ENCODE measurements around the gene LIN9. TPM values are rescaled to one million over a fixed set of nuclear protein-coding genes. Genes with fewer than 3 reads are reported as not detected.
A peak's percentile ranks its signal among the peaks of the same experiment; 100 is the strongest.

Gene LIN9
- total and polyA plus RNA-seq, 2 of the 13 experiments (the other 11 are each of a cell fraction or from before 2014, with no cell fraction given) = 3.0 to 10.0 TPM

- TF ChIP-seq, protein P1, sequence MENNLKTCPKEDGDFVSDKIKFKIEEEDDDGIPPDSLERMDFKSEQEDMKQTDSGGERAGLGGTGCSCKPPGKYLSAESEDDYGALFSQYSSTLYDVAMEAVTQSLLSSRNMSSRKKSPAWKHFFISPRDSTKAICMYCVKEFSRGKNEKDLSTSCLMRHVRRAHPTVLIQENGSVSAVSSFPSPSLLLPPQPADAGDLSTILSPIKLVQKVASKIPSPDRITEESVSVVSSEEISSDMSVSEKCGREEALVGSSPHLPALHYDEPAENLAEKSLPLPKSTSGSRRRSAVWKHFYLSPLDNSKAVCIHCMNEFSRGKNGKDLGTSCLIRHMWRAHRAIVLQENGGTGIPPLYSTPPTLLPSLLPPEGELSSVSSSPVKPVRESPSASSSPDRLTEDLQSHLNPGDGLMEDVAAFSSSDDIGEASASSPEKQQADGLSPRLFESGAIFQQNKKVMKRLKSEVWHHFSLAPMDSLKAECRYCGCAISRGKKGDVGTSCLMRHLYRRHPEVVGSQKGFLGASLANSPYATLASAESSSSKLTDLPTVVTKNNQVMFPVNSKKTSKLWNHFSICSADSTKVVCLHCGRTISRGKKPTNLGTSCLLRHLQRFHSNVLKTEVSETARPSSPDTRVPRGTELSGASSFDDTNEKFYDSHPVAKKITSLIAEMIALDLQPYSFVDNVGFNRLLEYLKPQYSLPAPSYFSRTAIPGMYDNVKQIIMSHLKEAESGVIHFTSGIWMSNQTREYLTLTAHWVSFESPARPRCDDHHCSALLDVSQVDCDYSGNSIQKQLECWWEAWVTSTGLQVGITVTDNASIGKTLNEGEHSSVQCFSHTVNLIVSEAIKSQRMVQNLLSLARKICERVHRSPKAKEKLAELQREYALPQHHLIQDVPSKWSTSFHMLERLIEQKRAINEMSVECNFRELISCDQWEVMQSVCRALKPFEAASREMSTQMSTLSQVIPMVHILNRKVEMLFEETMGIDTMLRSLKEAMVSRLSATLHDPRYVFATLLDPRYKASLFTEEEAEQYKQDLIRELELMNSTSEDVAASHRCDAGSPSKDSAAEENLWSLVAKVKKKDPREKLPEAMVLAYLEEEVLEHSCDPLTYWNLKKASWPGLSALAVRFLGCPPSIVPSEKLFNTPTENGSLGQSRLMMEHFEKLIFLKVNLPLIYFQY (CRISPR knock-in tag; IDR thresholded peaks at IDR 0.05; ENCODE audit: borderline replicate concordance) = 0 out of 2 replicates have a peak, but pooled peaks have one; percentile 18
- TF ChIP-seq ZBTB3 (CRISPR knock-in tag; IDR thresholded peaks at IDR 0.05; ENCODE audit: borderline replicate concordance, low read depth) = 0 out of 2 replicates have a peak, but pooled peaks have one; percentile 20
- TF ChIP-seq ZBTB8A (CRISPR knock-in tag; IDR thresholded peaks at IDR 0.05; ENCODE audit: borderline replicate concordance, low read depth) = 0 out of 2 replicates have a peak, but pooled peaks have one; percentile 67
- peak; percentile 93 for TF ChIP-seq NR2F6 (IDR thresholded peaks at IDR 0.05)
- peak; percentile 99 for TF ChIP-seq NR2F6 (CRISPR knock-in tag; IDR thresholded peaks at IDR 0.05)
- peak; percentile 58 for TF ChIP-seq CBX1 (IDR thresholded peaks at IDR 0.05; ENCODE audit: low read depth)
- TF ChIP-seq, protein P2, sequence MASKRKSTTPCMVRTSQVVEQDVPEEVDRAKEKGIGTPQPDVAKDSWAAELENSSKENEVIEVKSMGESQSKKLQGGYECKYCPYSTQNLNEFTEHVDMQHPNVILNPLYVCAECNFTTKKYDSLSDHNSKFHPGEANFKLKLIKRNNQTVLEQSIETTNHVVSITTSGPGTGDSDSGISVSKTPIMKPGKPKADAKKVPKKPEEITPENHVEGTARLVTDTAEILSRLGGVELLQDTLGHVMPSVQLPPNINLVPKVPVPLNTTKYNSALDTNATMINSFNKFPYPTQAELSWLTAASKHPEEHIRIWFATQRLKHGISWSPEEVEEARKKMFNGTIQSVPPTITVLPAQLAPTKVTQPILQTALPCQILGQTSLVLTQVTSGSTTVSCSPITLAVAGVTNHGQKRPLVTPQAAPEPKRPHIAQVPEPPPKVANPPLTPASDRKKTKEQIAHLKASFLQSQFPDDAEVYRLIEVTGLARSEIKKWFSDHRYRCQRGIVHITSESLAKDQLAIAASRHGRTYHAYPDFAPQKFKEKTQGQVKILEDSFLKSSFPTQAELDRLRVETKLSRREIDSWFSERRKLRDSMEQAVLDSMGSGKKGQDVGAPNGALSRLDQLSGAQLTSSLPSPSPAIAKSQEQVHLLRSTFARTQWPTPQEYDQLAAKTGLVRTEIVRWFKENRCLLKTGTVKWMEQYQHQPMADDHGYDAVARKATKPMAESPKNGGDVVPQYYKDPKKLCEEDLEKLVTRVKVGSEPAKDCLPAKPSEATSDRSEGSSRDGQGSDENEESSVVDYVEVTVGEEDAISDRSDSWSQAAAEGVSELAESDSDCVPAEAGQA (IDR thresholded peaks at IDR 0.05; ENCODE audit: low read depth) = peak; percentile 37; the same call in 1 of the 2 replicates
- TF ChIP-seq, protein P2 (CRISPR knock-in tag; IDR thresholded peaks at IDR 0.05; ENCODE audit: borderline replicate concordance) = no peak
- TF ChIP-seq ZNF367 (CRISPR knock-in tag; IDR thresholded peaks at IDR 0.05; ENCODE audit: borderline replicate concordance) = no peak; the same call in 1 of the 2 replicates
- peak; percentile 33 for TF ChIP-seq HDAC2 (CRISPR knock-in tag; IDR thresholded peaks at IDR 0.05)
- TF ChIP-seq ZBTB7B (CRISPR knock-in tag; IDR thresholded peaks at IDR 0.05) = peak; percentile 94
- TF ChIP-seq EP300 (IDR thresholded peaks at IDR 0.05; ENCODE audit: low read depth in 2 of 2, low read length in 2 of 2) = no peak
- no peak for TF ChIP-seq EP300 (CRISPR knock-in tag; IDR thresholded peaks at IDR 0.05; ENCODE audit: borderline replicate concordance)
These were observed 122.6 kb downstream of the LIN9 start, which contains the start of gene ACBD3 (continued) for GRCh38 chr1:226186124-226187018.
